Limb (tissue), 2 donors: ENCODE measurements around the gene SKAP1.

Experiments used
- DNase-seq, 2 donors: peaks; one replicate each; pipeline ENCODE4 v3.0.0-alpha.2; 2016; ENCODE audit errors: extremely low spot score in 2 of 2

The SKAP1 gene

DNA sequence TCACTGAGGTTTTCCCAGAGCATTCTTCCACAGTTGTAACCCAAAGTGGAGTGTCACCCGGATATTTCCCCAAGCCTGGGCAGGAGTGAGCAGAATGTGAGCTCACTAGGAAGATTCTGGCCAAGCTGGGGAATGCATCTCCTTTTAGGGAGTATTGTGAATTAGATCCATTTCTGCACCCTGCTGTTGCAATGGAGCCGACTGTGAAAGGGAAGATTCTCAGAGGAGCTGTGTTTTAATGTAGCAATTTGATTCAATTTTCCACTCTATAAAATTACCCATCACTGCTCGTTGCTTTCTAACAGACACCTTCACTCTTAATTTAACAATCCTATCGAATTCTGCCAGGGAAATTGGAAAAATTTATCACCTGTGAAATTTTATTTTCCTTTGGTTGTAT is 251.7 kb downstream of the SKAP1 start:
- DNase-seq, result no peak

DNA sequence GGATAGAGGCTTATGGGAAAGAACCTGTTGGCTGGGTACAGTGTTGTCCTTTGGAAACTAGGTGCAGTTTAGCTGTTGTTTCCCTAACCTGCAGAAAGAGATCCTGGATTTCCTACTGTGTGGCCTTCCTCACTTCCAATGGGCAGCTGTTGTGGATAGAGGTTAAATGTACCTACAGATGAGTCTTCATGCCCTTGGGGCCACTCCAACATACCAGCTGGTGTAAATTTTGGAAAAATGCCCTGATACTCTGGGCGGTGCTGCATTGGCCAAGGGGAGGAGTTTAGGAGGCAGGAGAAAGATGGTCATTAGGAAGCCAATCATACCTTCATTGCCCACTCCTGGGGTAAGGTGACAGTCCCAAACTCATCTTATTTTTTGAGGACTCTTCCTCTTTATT is 252.2 kb downstream of the SKAP1 start:
- DNase-seq, result no peak

DNA sequence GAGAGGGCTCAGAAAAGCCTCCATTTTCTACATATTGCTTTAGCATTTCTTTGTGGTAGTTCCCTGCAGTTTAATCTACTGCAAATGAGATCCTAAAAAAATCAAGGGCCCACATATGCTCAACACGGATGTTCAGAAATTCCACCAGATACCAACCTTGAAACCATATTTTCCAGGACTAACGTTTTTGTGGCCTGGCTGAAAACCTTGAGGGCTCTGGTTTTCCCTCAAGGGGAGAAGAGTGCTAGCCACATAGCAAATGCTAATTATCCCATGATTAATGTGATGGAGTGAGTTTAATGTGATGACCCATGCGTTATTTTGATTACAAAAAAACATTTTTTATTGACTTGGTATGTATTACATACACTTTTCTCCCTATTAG is 253.6 kb downstream of the SKAP1 start:
- no peak for DNase-seq

DNA sequence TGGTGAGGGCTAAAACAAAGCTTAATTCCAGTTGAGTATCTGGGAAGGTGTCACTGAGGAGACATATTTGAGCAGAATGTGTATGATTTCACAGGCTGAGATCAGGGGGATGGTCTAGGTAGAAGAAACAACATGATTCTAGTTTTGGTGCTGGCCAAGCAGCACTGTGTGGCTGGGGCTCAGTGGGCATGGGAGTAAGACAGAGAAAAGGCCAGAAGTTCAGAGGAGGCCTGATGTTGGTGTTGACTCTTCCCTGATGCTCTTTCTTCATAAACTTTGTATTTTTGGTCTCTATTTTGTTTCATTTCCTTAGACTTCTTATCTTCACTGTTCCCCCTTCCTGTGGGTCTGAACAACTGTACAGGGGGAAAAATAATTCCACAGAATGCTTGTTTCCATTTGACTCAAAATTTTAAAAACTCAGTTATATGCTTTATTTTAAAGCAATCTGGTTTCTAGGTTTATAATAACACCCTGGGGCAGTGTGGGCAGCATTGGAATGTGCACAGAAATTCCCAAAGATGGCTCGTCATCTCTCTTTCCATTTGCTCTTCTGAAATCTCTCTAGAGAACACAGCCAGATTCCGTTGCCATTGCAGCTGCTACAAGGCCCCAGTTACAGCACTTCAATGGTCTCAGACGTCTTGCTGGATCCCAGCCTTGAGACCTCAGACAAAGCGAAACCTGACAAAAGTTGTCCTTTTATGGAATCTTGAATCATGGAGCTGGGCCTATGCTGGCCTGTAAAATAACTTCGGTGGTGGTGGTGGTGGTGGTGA is 254.1 kb downstream of the SKAP1 start:
- DNase-seq, result no peak

DNA sequence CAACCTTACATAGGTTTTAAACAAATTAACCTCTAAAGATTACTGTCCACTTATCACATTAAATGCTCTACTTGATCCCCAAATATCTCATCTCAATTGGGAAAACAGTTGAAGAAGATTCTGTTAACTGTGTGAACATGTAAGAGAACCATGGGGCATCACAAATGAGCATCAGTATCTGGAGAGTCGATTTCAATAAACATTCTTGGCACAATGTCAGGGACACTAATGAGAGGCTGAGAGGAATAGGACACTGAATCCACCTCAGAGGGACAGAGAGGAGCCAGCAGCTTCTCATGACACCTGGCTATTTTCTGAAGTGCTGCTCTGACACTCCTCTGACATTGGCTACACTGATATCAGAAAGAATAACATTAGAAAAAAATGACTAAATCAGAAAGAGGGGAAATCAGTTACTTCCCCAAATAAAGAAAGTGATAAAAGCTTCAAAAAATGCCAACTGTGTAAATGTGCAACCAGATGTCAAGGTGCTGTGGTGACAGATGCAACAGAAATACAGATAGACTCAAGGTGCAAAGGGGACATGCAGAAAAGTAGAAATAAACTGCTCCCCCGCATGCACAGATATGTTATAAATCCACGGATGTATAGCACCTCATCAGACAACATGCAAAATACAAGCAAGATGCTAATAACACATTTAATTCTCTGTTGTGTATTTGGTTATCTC is 255.0 kb downstream of the SKAP1 start:
- no peak for DNase-seq

DNA sequence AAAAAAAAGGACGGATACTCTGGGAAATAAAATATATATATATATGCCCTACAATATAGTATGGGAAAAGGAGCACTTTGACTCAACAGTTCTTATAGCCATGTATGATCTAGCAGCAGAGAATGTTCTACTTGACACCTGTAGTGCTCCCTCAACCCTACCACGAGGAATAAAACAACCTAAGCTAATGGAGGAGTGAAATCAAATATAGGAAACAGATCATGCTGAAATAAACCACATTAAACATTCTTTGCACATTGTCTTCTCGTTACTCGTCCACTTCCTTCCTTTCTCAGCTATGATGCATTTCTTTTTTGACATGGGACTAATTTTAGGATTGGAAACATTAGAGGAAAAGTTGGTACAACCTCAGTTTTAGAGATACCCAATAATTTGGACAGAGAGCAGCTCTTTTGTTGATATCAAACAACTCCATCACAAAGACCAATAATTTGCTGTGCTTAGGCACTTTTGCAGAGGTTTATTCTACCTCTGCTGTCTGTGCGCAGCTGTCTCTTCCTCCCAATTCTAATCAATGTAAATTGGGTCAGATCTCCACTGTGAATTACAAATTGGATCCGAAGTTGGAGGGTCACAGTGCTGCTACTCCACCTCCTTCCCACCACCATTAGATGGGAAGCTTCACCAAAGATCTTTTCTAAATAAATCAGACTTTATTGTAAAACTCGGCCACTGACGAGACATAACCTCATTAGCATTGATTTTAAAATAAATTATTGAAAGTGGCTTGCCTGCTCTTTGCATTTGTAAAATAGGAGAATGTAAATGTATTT is 256.6 kb downstream of the SKAP1 start:
- DNase-seq, result no peak

DNA sequence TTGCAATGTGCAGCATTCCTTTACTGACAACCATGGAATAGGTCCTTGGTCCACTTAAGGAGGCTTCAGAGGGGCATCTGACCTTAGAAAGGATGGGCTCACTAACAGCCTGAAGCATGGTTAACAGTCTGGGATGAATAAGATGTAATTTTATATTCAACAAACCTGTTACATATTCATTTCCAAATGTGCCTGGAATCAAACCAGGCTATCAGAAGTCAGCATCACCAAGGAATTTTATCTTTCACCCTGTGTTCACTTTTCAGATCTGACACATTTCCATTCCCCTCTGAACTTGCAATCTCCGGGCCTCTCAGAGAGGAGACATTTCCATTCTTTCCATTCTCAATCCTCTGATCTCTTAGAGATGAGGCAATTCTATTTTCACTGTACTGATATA is 260.1 kb downstream of the SKAP1 start:
- no peak for DNase-seq

DNA sequence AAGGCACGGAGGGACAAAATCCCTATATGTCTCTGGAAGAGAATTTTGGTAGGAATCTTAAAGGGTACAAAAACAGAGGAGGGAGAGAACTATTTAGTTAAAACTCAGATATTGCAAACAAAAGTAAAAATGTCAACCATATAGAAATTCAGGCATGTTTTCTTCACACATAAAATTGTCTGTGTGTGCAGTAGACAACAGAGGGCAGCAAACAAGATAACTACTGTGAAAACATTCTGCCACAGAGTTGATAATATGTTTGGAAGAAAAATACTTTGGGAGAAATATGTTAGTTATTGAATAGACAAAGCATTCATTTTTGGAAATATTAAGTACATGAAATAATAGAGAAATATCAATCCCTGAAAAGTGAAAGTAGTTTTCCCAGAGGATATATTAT is 266.2 kb downstream of the SKAP1 start:
- DNase-seq, result no peak

DNA sequence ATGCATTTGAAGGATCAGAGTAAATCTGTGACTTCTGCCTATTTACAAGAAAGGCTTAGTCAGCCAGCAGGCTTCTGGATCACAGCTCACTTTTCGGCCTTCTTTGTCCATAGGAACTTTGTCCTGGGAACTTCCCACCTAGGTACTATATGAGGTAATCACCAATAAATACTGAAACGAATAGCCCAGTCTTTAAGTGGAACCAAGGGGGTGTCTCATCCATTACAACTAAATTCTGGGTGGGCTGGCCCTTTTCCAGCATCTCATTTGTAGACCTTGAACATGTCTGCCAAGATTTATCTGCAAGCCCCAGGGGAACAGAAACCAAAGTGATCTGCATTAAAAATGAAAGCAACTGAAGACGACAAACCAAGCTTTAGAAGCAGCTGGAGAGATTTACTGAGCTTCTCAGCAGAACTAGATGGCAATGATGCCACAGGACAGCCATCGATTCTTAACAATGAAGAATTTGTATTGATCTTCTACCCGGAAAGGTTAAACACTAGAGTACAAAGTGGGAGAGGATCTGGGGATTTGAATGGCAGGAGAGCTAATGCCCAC is 267.0 kb downstream of the SKAP1 start:
- no peak for DNase-seq

DNA sequence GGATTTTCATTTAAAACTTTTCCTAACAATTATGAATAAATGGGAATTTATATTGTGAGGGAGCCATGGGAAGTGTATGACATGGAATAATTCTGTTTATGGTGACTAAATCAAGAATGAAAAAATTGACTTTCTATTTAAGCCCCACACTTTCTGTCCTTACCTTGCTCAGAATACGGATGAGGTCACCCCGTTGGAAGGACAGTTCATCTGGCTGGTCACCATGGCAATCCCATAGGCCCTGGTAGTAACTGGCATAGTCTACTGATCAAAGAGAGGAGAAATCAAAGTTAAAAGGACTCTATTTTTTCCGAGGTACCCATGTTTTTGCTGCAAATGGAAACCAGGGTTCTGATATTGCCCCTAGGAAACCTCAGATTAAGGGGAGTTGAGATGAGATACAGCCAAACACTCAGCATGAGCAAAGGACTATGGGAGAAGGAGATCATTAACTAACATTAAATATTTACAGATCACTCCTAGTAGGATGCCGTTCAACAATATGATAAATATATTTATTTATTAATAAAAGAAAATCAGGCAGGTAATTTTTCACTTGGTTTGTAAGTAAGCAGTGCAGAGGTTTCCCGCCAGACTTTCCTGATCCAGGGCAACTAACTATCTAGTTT is 267.6 kb downstream of the SKAP1 start:
- no peak for DNase-seq

DNA sequence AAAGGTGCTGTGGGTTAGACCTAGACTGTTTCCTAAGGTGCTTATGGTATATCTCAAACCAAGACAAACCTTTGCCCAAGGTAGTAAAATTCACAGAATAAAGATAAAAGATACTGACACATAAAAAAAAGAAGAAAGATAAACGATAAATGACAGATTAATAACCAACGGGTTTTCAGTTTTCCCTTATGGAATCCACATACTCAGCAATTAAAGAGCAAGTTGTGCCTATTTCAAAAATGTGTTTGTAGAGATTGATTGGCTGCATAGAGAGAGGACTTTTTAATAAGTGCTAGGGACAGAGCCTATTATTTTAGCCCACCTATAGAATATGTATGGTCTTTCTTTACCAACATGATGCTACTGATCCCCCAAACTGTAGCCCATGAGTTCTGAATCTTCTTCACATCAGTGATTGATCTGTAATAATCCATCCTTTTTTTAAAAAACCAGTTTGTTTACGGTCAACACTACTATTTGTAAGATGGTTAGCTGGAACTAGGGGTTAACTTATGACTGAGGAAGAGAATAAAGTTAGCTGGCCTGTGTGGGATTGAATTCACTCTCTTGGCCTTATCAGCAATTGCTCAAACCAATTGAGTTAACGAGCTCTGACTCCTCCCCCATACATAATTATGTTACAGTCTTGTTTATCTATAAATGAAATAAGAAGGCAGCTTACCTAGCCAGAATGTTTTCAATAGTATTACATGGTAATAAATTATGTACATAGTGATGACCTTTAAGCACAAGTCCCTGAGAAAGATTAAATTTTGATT is 268.7 kb downstream of the SKAP1 start:
- no peak for DNase-seq

DNA sequence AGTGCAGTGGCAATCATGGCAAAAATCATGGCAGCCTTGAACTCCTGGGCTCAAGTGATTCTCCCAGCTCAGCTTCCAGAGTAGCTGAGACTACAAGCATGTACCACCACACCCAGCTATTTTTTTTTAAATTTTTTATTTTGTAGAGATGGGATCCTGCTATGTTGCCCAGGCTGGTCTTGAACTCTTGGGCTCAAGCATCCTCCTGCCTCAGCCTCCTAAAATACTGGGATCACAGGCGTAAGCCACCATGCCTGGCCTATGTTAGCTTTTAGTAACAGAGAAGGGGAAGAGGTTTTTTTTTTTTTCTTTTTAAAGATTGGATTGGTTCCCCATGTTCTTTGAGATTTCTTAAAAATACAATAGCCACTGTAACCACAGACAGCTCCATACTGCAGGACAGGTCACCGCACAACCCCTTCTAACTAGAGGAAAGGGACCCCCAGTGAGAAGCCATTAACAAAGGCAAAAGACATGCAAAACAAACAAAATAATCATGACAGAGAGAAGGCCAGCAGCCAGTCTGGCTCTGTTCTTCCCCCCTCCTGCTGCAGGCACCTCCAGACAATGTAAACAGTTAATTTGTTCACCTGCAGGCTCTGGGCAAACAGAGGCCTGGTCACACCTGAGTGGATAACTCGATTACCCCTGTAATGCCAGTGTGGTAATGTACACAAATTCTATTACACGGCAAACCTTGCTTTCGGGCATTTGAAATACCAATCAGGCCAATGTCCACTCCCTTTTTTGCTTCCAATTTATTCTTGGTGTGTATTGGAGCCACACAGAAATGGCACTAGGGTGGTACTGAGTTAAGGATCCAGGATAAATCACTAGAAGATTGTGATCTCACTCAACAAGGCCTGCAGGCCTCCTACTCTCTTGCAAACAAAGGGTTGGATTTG is 269.6 kb downstream of the SKAP1 start:
- DNase-seq, result no peak

DNA sequence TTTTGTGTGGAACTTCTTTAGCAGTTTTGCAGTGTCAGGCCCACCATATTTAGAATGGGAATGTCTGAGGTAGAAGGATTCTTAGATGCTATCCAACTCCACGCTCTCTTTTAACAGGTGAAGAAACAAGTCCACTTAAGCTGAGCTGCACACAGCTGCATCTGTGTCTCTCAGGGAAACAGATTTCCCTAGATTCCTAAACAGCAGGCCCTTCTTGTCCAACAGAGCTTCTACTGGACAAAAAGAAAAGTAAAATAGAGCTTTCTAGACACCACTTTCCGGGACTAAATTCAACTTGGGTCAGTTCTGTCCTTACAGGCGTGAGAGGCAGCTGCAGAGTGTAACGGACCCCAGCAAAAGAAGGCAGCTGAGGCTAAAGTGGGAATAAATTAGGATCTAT is 270.8 kb downstream of the SKAP1 start:
- DNase-seq, result no peak

DNA sequence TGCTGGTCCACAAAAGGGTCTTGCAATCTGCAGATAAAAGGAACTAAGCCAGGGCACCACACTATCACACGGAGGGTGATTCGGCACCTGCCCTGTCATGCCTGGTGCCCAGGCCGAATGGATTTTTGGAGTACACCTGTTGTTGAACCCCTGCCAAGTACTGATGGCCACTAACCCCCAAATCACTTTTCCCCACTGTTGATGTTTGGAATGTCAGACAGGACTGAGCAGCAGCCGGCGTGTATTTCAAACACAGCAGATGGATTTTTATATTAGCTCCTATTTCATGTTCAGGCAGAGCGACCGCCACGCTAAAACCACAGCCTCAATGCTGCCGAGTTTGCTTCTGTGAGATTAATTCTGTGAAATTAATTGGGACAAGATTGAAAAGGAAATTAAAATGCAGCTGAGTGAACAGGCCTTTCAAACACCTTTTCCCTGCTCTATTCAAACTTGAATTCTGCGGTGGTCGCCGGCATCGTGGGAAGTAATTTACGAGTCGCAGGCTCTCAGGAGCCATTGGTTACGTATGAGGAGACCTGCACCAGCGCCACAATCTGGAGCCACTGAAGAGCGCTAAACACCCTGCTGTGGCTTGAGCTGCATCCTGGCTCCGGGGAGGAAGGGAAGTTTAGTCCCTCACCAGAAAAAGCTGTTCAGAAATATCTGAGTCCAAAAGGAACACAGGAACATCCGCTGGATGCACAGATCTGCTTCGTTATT is 274.0 kb downstream of the SKAP1 start:
- DNase-seq, result peak in 1 of 2 donors; percentile 57

DNA sequence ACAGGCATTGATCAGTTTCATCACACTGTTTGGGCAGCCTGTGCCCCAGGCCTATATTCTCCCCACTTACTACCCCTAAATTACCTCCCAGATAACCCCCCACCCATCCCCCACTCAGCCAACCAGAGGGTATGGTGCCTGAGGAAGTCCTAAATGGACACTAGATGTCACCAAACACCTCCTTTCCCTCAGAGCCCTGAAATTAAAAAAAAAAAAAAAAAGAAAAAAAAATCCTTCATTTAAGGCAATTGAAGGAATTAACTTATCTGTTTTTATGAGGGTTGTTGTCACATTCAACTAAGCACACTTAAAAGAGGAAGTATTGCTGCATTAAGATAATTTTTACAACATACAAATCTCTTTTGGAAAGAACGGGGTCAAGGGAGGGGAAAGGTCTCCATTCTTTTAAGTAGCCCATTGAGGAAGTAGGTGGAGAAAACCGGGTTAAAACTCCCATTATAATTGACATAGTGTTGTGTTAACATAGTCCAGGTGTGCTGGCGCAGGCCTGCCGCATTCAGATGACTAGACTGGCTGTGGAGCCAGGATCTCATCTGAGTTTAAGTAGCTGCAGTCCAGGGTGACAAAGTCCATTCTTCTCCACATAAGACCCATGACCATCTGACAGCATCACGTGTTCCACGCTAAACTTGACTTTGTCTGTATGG is 276.2 kb downstream of the SKAP1 start:
- DNase-seq, result peak in 1 of 2 donors; percentile 66

DNA sequence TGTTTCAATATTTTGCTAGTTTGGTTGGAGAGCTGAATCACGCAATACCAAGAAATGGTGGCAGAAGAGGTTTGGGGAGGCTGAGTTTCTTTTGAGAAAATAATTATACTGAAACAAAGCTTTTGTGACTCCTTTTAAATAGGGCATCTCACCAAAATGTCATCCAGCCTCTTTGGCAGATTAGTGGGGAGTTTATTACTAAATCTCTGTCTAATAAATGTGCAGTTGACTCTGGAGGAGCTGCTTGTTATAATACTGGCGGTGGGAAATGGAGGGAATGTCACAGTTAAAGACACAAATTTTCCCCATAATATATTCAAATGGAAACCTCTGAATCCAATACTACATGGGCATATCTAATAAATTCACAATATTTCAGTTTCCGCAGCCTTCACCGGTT is 277.7 kb downstream of the SKAP1 start:
- DNase-seq, result no peak

DNA sequence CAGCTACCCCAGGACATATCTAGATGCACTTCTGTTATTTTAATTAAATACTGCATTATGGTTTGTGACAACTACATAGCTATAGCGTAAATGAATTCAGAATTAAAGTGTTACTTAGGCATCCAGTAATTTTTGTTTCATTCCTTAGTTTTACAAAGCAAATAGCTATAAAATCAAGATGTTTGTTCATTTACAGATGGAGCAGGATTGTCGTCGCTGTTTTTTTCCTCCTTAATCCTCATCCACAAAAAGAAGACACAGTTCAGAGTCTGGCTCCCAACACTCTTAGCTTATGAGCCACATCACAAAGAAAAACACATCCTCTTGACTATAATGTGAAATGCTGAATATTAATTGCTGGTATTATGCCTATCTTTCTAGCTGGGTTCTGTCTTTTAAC is 278.8 kb downstream of the SKAP1 start:
- DNase-seq, result no peak

DNA sequence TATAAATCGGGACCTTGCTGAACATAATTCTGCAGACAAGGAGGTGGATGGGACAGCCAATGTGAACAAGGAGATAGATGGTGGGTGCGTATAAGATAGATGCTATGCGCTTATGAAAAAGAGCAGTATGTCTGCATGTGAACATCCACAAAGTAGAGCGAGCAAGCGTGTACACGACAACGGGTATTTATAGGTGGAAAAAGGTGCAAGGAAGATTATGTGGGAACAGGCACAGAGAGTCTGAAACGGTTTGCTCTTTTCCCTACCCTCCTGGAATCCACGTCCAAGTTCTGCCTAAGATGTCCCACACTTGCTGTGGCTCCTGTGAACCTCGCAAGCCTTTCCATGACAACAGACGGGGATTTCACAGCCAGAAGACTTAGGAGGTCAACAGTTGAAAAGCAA is 279.4 kb downstream of the SKAP1 start:
- DNase-seq, result no peak
